NT2/D1 (cell line): ENCODE data around the gene PSMG4.

Experiments used
- SUZ12 ChIP-seq: IDR thresholded peaks from 2 replicates; pipeline ENCODE4 v1.6.1; 2011; ENCODE audit not compliant: insufficient read length, insufficient read depth; ENCODE audit errors: extremely low read depth
- YY1 ChIP-seq: IDR thresholded peaks from 2 replicates; pipeline ENCODE4 v1.6.1; 2011; ENCODE audit not compliant: insufficient read length, insufficient read depth
- ZNF274 ChIP-seq: IDR thresholded peaks from 2 replicates; pipeline ENCODE4 v1.6.1; 2011; ENCODE audit warnings: mild to moderate bottlenecking, low read depth, low read length

- TF ChIP-seq YY1 (no peak), ZNF274 (no peak), SUZ12 (no peak)
Measured at GRCh38 chr6:3287308-3287707, 28.6 kb downstream of the PSMG4 start.
